ENCODE measurements around the gene THG1L.

The THG1L gene

DNA sequence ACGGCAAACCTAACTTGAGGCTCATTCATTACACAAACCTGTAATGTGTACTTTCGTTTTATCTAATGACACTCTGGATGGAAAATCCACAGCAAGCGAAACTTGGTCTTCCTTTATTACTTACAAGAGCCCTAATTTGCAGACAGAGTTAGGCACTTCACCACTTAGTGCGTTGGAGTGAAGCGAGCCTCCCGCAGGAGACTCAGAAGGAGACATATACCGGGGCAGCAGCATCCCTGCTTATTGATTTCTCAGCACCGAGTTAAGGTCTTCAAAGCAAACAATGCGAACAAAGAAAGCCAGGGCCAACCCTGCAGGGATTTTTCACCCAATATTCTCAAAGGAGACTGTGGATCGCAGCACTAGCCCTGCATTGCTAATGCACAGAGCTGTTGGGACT, 40.9 kb downstream of the THG1L start:
- no peak for DNase-seq (ENCODE audit: low read depth, low spot score)
- in situ Hi-C loops (cut with HindIII; ENCODE audit: low sequenced_read_pairs): no loop called here
- TF ChIP-seq, protein P1, sequence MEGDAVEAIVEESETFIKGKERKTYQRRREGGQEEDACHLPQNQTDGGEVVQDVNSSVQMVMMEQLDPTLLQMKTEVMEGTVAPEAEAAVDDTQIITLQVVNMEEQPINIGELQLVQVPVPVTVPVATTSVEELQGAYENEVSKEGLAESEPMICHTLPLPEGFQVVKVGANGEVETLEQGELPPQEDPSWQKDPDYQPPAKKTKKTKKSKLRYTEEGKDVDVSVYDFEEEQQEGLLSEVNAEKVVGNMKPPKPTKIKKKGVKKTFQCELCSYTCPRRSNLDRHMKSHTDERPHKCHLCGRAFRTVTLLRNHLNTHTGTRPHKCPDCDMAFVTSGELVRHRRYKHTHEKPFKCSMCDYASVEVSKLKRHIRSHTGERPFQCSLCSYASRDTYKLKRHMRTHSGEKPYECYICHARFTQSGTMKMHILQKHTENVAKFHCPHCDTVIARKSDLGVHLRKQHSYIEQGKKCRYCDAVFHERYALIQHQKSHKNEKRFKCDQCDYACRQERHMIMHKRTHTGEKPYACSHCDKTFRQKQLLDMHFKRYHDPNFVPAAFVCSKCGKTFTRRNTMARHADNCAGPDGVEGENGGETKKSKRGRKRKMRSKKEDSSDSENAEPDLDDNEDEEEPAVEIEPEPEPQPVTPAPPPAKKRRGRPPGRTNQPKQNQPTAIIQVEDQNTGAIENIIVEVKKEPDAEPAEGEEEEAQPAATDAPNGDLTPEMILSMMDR (IDR thresholded peaks at IDR 0.05; ENCODE audit: low read depth, low read length): no peak
- no peak overlapping the region for H3K4me3 ChIP-seq (ENCODE audit: low read depth, low read length)

- TF ChIP-seq, protein P1 (IDR thresholded peaks at IDR 0.05; ENCODE audit: low read depth, low read length): no peak
- peak; percentile 34 for DNase-seq (ENCODE audit: low read depth, low spot score)
- in situ Hi-C loops (cut with HindIII; ENCODE audit: low sequenced_read_pairs): no loop called here
- H3K4me3 ChIP-seq (ENCODE audit: low read depth, low read length): no peak overlapping the region
Observed at GRCh38 chr5:157778121-157778805, 47.0 kb downstream of the THG1L start.

GRCh38 chr5:157779221-157779620, 48.0 kb downstream of the THG1L start:
- no peak for DNase-seq (ENCODE audit: low read depth, low spot score)
- no peak overlapping the region for H3K4me3 ChIP-seq (ENCODE audit: low read depth, low read length)
- in situ Hi-C loops (cut with HindIII; ENCODE audit: low sequenced_read_pairs): no loop called here
- TF ChIP-seq, protein P1 (IDR thresholded peaks at IDR 0.05; ENCODE audit: low read depth, low read length): no peak

DNA sequence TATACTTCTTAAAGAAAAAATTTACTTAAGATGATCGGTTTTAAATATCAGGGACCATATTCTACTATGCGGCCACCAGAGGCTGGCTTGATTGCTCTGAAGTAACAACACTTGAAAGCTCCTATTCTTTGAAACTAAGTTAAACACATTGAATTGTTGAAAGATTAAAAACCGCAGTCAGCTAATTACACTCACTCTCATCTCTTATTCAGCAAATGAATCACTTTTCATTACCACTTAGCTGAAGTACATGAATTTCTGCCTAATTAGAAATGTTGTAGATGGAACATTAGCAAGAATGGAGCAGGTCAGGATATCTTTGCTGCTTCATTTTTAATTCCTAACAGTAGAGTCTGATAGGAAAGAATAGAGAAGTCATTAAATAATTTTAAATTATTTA, 54.6 kb downstream of the THG1L start:
- TF ChIP-seq, protein P1 (IDR thresholded peaks at IDR 0.05; ENCODE audit: low read depth, low read length): no peak
- in situ Hi-C loops (cut with HindIII; ENCODE audit: low sequenced_read_pairs): no loop called here
- H3K4me3 ChIP-seq (ENCODE audit: low read depth, low read length): no peak overlapping the region
- no peak for DNase-seq (ENCODE audit: low read depth, low spot score)

Data from astrocyte of the spinal cord (primary cell).